Renal cortical epithelial cell (primary cell): ENCODE measurements around the gene EPS8L3. TPM values are rescaled to one million over a fixed set of nuclear protein-coding genes. Genes with fewer than 3 reads are reported as not detected.
"Not testable (repeated sequence)": the region's sequence is repeated elsewhere in the genome, so short reads cannot be mapped to it uniquely, and the experiment has no call there.

Experiments
- DNase-seq: peaks from one replicate; pipeline ENCODE4 v3.0.0-alpha.2; 2011; ENCODE audit warnings: low read depth
- total RNA-seq: library from RNA; depleted of rRNA; stranded (reverse); fragments of >200 nt; gene quantifications from 2 replicates; pipeline ENCODE4 v1.2.3, GENCODE V29; 2014

EPS8L3 gene
- total RNA-seq, 1 donor from 2014 or later, result not detected

GRCh38 chr1:109711593-109712320, 52.0 kb downstream of the EPS8L3 start, which contains the start of gene GSTM5:
GSTM5 (plus strand) TSS chr1:109712251; CDS start chr1:109712313, 62 bp downstream.
- not testable (repeated sequence) for DNase-seq

GRCh38 chr1:109709822-109710221, 53.9 kb downstream of the EPS8L3 start:
- DNase-seq, result not testable (repeated sequence)

GRCh38 chr1:109708949-109709348, 54.8 kb downstream of the EPS8L3 start:
- not testable (repeated sequence) for DNase-seq

- no peak for DNase-seq
Observed at GRCh38 chr1:109705411-109705810, 58.3 kb downstream of the EPS8L3 start.

GRCh38 chr1:109704173-109704572, 59.5 kb downstream of the EPS8L3 start:
- no peak for DNase-seq

- not testable (repeated sequence) for DNase-seq
Observed at GRCh38 chr1:109702940-109703339, 60.8 kb downstream of the EPS8L3 start.

Other genes starting within 250 kb of the EPS8L3 start
- gene GPR61, start 224.1 kb downstream of the EPS8L3 start, total RNA-seq, result 0.15 TPM in 1 of 2 replicates, not detected in the other
- gene GNAI3, start 215.3 kb downstream of the EPS8L3 start, total RNA-seq, result 25.0 and 25.9 TPM in 2 replicates
- gene GNAT2, start 144.3 kb downstream of the EPS8L3 start, total RNA-seq, result 0.10 TPM in 1 of 2 replicates, not detected in the other
- gene AMPD2, start 144.1 kb downstream of the EPS8L3 start, total RNA-seq, result 62.7 and 71.7 TPM in 2 replicates
- gene GSTM4, start 107.8 kb downstream of the EPS8L3 start, total RNA-seq, result 12.2 and 17.8 TPM in 2 replicates
- 1.4 and 14.7 TPM in 2 replicates for gene GSTM2, start 95.9 kb downstream of the EPS8L3 start, total RNA-seq
- 8.0 and 15.1 TPM in 2 replicates for gene GSTM1, start 76.1 kb downstream of the EPS8L3 start, total RNA-seq
- gene GSTM5, start 51.7 kb downstream of the EPS8L3 start, total RNA-seq, result not detected in 2 replicates
- gene GSTM3, start 22.9 kb downstream of the EPS8L3 start, total RNA-seq, result 75.2 and 85.6 TPM in 2 replicates
- gene CSF1, start 146.9 kb upstream of the EPS8L3 start, total RNA-seq, result 39.2 and 51.3 TPM in 2 replicates
- gene AHCYL1, start 220.8 kb upstream of the EPS8L3 start, total RNA-seq, result 47.9 and 120 TPM in 2 replicates